HCT116 (cell line): Measurements from ENCODE around the gene TCF15.

Experiments
- EZH2 ChIP-seq: fragments of 200-600 bp; sonication (generic); IDR thresholded peaks from 2 replicates; pipeline ENCODE4 v1.6.1; 2017; ENCODE audit warnings: antibody characterized with exemption, mixed run types
- EZH2phosphoT487 ChIP-seq: fragments of 200-600 bp; IDR thresholded peaks from 2 replicates; pipeline ENCODE4 v1.6.1; 2018; ENCODE audit warnings: antibody characterized with exemption, borderline replicate concordance
- JUND ChIP-seq: IDR thresholded peaks from 2 replicates; pipeline ENCODE4 v1.6.1; 2012
- POLR2A ChIP-seq: IDR thresholded peaks from 2 replicates; pipeline ENCODE4 v1.7.0; 2011; ENCODE audit warnings: borderline replicate concordance; ENCODE audit not compliant: insufficient read depth, insufficient read length; ENCODE audit errors: extremely low read depth
- POLR2AphosphoS5 ChIP-seq: IDR thresholded peaks from 2 replicates; pipeline ENCODE4 v1.6.1; 2011; ENCODE audit warnings: mild to moderate bottlenecking, low read depth, low read length, moderate library complexity
- RAD21 ChIP-seq: IDR thresholded peaks from 2 replicates; pipeline ENCODE4 v1.6.1; 2012; ENCODE audit warnings: low read depth, mild to moderate bottlenecking
- SIN3A ChIP-seq: IDR thresholded peaks from 2 replicates; pipeline ENCODE4 v1.6.1; 2012; ENCODE audit warnings: low read depth
- SP1 ChIP-seq: IDR thresholded peaks from 2 replicates; pipeline ENCODE4 v1.6.1; 2012; ENCODE audit warnings: low read depth
- ZFX ChIP-seq: fragments of 450-650 bp; IDR thresholded peaks from 2 replicates; pipeline ENCODE4 v1.6.1; 2017
- ZNF274 ChIP-seq: fragments of 200-500 bp; sonication (Bioruptor generic); IDR thresholded peaks from 2 replicates; pipeline ENCODE4 v1.6.1; 2014; ENCODE audit warnings: mild to moderate bottlenecking, low read depth, low read length, inconsistent platforms
- TF ChIP-seq, protein P1 (sequence below): IDR thresholded peaks from 2 replicates; pipeline ENCODE4 v1.6.1; 2012
- TF ChIP-seq, protein P2 (sequence below), 3 experiments: fragments of 200-600 bp in 1 of 3; sonication (generic) in 1 of 3; IDR thresholded peaks in 2 of 3; conservative IDR thresholded peaks in 1 of 3; 2 replicates each; pipeline ENCODE4 v1.5.1; 2012 to 2017; ENCODE audit warnings: low read depth in 2 of 3, low read length in 2 of 3, antibody characterized with exemption in 1 of 3, borderline replicate concordance in 1 of 3, control low read depth in 1 of 3, mild to moderate bottlenecking in 1 of 3, mixed read lengths in 1 of 3, mixed run types in 1 of 3, moderate library complexity in 1 of 3; ENCODE audit not compliant: insufficient read depth in 1 of 3
- TF ChIP-seq, protein P3 (sequence below): IDR thresholded peaks from 2 replicates; pipeline ENCODE4 v1.6.1; 2012; ENCODE audit warnings: low read depth
- TF ChIP-seq, protein P4 (sequence below): IDR thresholded peaks from 2 replicates; pipeline ENCODE4 v1.6.1; 2011; ENCODE audit warnings: mild to moderate bottlenecking, low read length, moderate library complexity; ENCODE audit not compliant: insufficient replicate concordance; ENCODE audit errors: extremely low read depth

DNA sequence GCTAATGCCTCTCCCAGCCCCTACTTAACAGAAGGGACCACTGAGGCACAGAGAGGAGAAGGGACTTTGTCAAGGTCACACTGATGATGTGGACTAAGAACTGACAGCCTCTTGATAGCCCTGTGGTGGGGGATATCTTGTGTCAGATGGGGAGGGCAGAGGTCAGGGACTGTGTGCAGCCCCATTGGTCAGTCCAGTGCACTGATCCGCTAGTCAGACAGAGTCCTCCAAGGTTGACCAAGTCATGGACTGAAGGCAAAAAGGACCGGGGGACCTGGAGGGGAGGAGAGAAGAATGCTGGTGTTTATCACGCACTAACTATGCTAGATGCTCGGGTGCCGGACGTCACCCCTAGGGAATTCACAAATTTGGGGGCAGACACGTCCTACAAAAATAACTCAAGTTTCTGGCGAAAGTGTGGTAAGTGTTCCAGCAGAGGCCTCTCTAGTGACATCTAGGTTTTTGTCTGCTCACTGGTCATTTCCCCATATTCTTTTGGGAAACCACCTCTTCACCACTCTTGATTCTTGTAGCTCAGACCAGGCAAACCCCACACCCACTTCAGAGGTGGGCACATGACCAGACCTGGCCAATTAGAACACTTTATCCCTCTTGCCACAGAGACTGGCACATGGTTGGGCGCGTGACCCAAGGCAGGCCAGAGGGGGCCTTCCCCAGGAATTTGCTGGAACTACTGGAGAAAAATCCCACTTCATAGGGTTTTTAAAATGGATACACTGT is 21.0 kb downstream of the TCF15 start:
- TF ChIP-seq, protein P1, sequence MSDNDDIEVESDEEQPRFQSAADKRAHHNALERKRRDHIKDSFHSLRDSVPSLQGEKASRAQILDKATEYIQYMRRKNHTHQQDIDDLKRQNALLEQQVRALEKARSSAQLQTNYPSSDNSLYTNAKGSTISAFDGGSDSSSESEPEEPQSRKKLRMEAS, result peak; percentile 56; the same call in 1 of the 2 replicates
- no peak for TF ChIP-seq POLR2AphosphoS5
- TF ChIP-seq ZFX, result no peak
- no peak for TF ChIP-seq POLR2A
- TF ChIP-seq EZH2, result no peak
- TF ChIP-seq EZH2phosphoT487, result no peak
- TF ChIP-seq, protein P2, sequence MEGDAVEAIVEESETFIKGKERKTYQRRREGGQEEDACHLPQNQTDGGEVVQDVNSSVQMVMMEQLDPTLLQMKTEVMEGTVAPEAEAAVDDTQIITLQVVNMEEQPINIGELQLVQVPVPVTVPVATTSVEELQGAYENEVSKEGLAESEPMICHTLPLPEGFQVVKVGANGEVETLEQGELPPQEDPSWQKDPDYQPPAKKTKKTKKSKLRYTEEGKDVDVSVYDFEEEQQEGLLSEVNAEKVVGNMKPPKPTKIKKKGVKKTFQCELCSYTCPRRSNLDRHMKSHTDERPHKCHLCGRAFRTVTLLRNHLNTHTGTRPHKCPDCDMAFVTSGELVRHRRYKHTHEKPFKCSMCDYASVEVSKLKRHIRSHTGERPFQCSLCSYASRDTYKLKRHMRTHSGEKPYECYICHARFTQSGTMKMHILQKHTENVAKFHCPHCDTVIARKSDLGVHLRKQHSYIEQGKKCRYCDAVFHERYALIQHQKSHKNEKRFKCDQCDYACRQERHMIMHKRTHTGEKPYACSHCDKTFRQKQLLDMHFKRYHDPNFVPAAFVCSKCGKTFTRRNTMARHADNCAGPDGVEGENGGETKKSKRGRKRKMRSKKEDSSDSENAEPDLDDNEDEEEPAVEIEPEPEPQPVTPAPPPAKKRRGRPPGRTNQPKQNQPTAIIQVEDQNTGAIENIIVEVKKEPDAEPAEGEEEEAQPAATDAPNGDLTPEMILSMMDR (IDR thresholded peaks at IDR 0.05 in 2 of 3, conservative IDR thresholded peaks at IDR 0.05 in 1 of 3; ENCODE audit: borderline replicate concordance in 1 of 3, insufficient read depth in 1 of 3, low read depth in 2 of 3, low read length in 2 of 3), result no peak
- TF ChIP-seq, protein P3, sequence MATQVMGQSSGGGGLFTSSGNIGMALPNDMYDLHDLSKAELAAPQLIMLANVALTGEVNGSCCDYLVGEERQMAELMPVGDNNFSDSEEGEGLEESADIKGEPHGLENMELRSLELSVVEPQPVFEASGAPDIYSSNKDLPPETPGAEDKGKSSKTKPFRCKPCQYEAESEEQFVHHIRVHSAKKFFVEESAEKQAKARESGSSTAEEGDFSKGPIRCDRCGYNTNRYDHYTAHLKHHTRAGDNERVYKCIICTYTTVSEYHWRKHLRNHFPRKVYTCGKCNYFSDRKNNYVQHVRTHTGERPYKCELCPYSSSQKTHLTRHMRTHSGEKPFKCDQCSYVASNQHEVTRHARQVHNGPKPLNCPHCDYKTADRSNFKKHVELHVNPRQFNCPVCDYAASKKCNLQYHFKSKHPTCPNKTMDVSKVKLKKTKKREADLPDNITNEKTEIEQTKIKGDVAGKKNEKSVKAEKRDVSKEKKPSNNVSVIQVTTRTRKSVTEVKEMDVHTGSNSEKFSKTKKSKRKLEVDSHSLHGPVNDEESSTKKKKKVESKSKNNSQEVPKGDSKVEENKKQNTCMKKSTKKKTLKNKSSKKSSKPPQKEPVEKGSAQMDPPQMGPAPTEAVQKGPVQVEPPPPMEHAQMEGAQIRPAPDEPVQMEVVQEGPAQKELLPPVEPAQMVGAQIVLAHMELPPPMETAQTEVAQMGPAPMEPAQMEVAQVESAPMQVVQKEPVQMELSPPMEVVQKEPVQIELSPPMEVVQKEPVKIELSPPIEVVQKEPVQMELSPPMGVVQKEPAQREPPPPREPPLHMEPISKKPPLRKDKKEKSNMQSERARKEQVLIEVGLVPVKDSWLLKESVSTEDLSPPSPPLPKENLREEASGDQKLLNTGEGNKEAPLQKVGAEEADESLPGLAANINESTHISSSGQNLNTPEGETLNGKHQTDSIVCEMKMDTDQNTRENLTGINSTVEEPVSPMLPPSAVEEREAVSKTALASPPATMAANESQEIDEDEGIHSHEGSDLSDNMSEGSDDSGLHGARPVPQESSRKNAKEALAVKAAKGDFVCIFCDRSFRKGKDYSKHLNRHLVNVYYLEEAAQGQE, result no peak
- no peak for TF ChIP-seq RAD21
- TF ChIP-seq SIN3A, result no peak
- no peak for TF ChIP-seq ZNF274
- TF ChIP-seq JUND, result no peak
- no peak for TF ChIP-seq SP1
- TF ChIP-seq, protein P4, sequence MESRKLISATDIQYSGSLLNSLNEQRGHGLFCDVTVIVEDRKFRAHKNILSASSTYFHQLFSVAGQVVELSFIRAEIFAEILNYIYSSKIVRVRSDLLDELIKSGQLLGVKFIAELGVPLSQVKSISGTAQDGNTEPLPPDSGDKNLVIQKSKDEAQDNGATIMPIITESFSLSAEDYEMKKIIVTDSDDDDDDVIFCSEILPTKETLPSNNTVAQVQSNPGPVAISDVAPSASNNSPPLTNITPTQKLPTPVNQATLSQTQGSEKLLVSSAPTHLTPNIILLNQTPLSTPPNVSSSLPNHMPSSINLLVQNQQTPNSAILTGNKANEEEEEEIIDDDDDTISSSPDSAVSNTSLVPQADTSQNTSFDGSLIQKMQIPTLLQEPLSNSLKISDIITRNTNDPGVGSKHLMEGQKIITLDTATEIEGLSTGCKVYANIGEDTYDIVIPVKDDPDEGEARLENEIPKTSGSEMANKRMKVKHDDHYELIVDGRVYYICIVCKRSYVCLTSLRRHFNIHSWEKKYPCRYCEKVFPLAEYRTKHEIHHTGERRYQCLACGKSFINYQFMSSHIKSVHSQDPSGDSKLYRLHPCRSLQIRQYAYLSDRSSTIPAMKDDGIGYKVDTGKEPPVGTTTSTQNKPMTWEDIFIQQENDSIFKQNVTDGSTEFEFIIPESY, result no peak
